H9 (cell line): ENCODE measurements around the gene ZNF774. TPM values are rescaled to one million over a fixed set of nuclear protein-coding genes. Genes with fewer than 3 reads are reported as not detected.

Source experiments
- DNase-seq: peaks from one replicate; pipeline ENCODE4 v3.0.0-alpha.2; 2017
- H2AFZ ChIP-seq: one replicate; pipeline ENCODE4 v1.6.1; 2013; ENCODE audit warnings: mild to moderate bottlenecking, low read length, control low read depth, moderate library complexity
- H2AK5ac ChIP-seq: 2 replicates; pipeline ENCODE4 v1.6.1; 2013; ENCODE audit warnings: low read length, control low read depth, mixed read lengths; ENCODE audit not compliant: insufficient read length
- H2BK120ac ChIP-seq: one replicate; pipeline ENCODE4 v1.6.1; 2013; ENCODE audit warnings: low read depth, mild to moderate bottlenecking, low read length, control low read depth, inconsistent platforms; ENCODE audit not compliant: poor library complexity, severe bottlenecking
- H2BK12ac ChIP-seq: 2 replicates; pipeline ENCODE4 v1.6.1; 2013; ENCODE audit warnings: low read length, control low read depth, mixed read lengths, low read depth; ENCODE audit not compliant: insufficient read length
- H2BK15ac ChIP-seq: 2 replicates; pipeline ENCODE4 v1.6.1; 2013; ENCODE audit warnings: low read depth, low read length, control low read depth
- H2BK20ac ChIP-seq: one replicate; pipeline ENCODE4 v1.6.1; 2013; ENCODE audit warnings: low read depth, mild to moderate bottlenecking, low read length, control low read depth, inconsistent platforms; ENCODE audit not compliant: poor library complexity, severe bottlenecking
- H2BK5ac ChIP-seq: 2 replicates; pipeline ENCODE4 v1.6.1; 2013; ENCODE audit warnings: low read length, control low read depth, mixed read lengths; ENCODE audit not compliant: insufficient read length
- H3K14ac ChIP-seq: 2 replicates; pipeline ENCODE4 v1.6.1; 2013; ENCODE audit warnings: low read length, control low read depth; ENCODE audit not compliant: insufficient read depth
- H3K18ac ChIP-seq: 2 replicates; pipeline ENCODE4 v1.6.1; 2013; ENCODE audit warnings: low read depth, mild to moderate bottlenecking, mixed read lengths, low read length, control low read depth; ENCODE audit not compliant: insufficient read length
- H3K23ac ChIP-seq: 2 replicates; pipeline ENCODE4 v1.6.1; 2013; ENCODE audit warnings: low read length, control low read depth, mixed read lengths, low read depth; ENCODE audit not compliant: insufficient read length
- H3K23me2 ChIP-seq: 2 replicates; pipeline ENCODE4 v1.6.1; 2013; ENCODE audit warnings: low read depth, mild to moderate bottlenecking, mixed read lengths, low read length, control low read depth; ENCODE audit not compliant: insufficient read length, poor library complexity, severe bottlenecking
- H3K27ac ChIP-seq: 2 replicates; pipeline ENCODE4 v1.5.1; 2013; ENCODE audit warnings: low read length, control low read depth, mixed read lengths, low read depth; ENCODE audit not compliant: insufficient read length
- H3K27me3 ChIP-seq: 2 replicates; pipeline ENCODE4 v1.6.1; 2013; ENCODE audit warnings: low read length, control low read depth, inconsistent platforms; ENCODE audit not compliant: insufficient read depth
- H3K4ac ChIP-seq: 2 replicates; pipeline ENCODE4 v1.6.1; 2013; ENCODE audit warnings: low read depth, mild to moderate bottlenecking, control low read depth, inconsistent platforms, low read length, moderate library complexity
- H3K4me1 ChIP-seq: 2 replicates; pipeline ENCODE4 v1.6.1; 2013; ENCODE audit warnings: low read length, control low read depth, inconsistent platforms; ENCODE audit not compliant: insufficient read depth
- H3K4me2 ChIP-seq: 2 replicates; pipeline ENCODE4 v1.6.1; 2013; ENCODE audit warnings: low read length, control low read depth, mixed read lengths; ENCODE audit not compliant: insufficient read length, insufficient read depth
- H3K56ac ChIP-seq: 2 replicates; pipeline ENCODE4 v1.6.1; 2013; ENCODE audit warnings: low read depth, mild to moderate bottlenecking, mixed read lengths, low read length, control low read depth; ENCODE audit not compliant: insufficient read length
- H3K79me1 ChIP-seq: 2 replicates; pipeline ENCODE4 v1.6.1; 2013; ENCODE audit warnings: low read depth, mild to moderate bottlenecking, moderate library complexity, low read length, control low read depth, inconsistent platforms; ENCODE audit not compliant: insufficient read depth, poor library complexity, severe bottlenecking
- H3K79me2 ChIP-seq: 2 replicates; pipeline ENCODE4 v1.6.1; 2013; ENCODE audit warnings: low read length, control low read depth, inconsistent platforms; ENCODE audit not compliant: insufficient read depth
- H3K9ac ChIP-seq: 2 replicates; pipeline ENCODE4 v1.6.1; 2013; ENCODE audit warnings: low read length, control low read depth, mixed read lengths; ENCODE audit not compliant: insufficient read length; ENCODE audit errors: extremely low read depth
- H3K9me3 ChIP-seq: one replicate; pipeline ENCODE4 v1.6.1; 2013; ENCODE audit warnings: low read depth, low read length, inconsistent platforms; ENCODE audit not compliant: control insufficient read depth
- H3T11ph ChIP-seq: one replicate; pipeline ENCODE4 v1.6.1; 2013; ENCODE audit warnings: mild to moderate bottlenecking, low read length, control low read depth, inconsistent platforms
- H4K20me1 ChIP-seq: one replicate; pipeline ENCODE4 v1.6.1; 2013; ENCODE audit not compliant: control insufficient read depth, insufficient read length, insufficient read depth
- H4K5ac ChIP-seq: 2 replicates; pipeline ENCODE4 v1.6.1; 2013; ENCODE audit warnings: low read depth, mild to moderate bottlenecking, mixed read lengths, low read length, control low read depth; ENCODE audit not compliant: insufficient read length
- H4K8ac ChIP-seq: replicated peaks from 2 replicates; pipeline ENCODE4 v1.6.1; 2013; ENCODE audit warnings: low read length, control low read depth, mixed read lengths, low read depth; ENCODE audit not compliant: insufficient read length
- H4K91ac ChIP-seq: 2 replicates; pipeline ENCODE4 v1.6.1; 2013; ENCODE audit warnings: low read depth, mild to moderate bottlenecking, moderate library complexity, mixed read lengths, low read length, control low read depth; ENCODE audit not compliant: insufficient read length
- H3K27ac Mint-ChIP-seq, 3 experiments: 2 replicates in 2 of 3; 3 replicates in 1 of 3; pipeline ENCODE4 v1.8.0; 2020 to 2021; ENCODE audit warnings: mixed read lengths in 3 of 3, mild to moderate bottlenecking in 1 of 3, moderate library complexity in 1 of 3
- H3K27me3 Mint-ChIP-seq: 2 replicates; pipeline ENCODE4 v1.8.0; 2021; ENCODE audit warnings: low read depth, mild to moderate bottlenecking, moderate library complexity, mixed read lengths
- H3K36me3 Mint-ChIP-seq, 3 experiments: 2 replicates in 2 of 3; 3 replicates in 1 of 3; pipeline ENCODE4 v1.8.0; 2020 to 2021; ENCODE audit warnings: low read depth in 3 of 3, mixed read lengths in 3 of 3; ENCODE audit not compliant: insufficient read depth in 1 of 3
- H3K4me1 Mint-ChIP-seq, 2 experiments: 2 replicates each; pipeline ENCODE4 v1.8.0; 2020; ENCODE audit warnings: mixed read lengths in 2 of 2
- H3K4me3 Mint-ChIP-seq, 2 experiments: 2 replicates in 1 of 2; 3 replicates in 1 of 2; pipeline ENCODE4 v1.8.0; 2020 to 2021; ENCODE audit warnings: mild to moderate bottlenecking in 2 of 2, mixed read lengths in 2 of 2, moderate library complexity in 1 of 2
- H3K9me3 Mint-ChIP-seq, 2 experiments: 2 replicates in 1 of 2; 3 replicates in 1 of 2; pipeline ENCODE4 v1.8.0; 2020; ENCODE audit warnings: mild to moderate bottlenecking in 2 of 2, mixed read lengths in 2 of 2, moderate library complexity in 1 of 2
- WGBS: extraction: QIAGEN DNeasy Blood & Tissue Kit; methylation state at CpG from one replicate; pipeline ENCODE4 v1.1.7; 2013; ENCODE audit warnings: missing lambda C conversion rate, low lambda C conversion rate, mixed read lengths; ENCODE audit not compliant: insufficient read length; ENCODE audit errors: extremely low coverage; 5-methylcytosine and 5-hydroxymethylcytosine counted together
- total RNA-seq: library from RNA; stranded (reverse); gene quantifications from 2 replicates; pipeline ENCODE4 v1.2.1, GENCODE V29; 2021
- TF ChIP-seq, protein P1 (sequence below): fragments of 200-600 bp; sonication (generic); conservative IDR thresholded peaks from 3 replicates; pipeline ENCODE4 v1.8.0; 2021; ENCODE audit warnings: antibody characterized with exemption, mild to moderate bottlenecking

The ZNF774 gene
- total RNA-seq, 1 experiment from 2014 or later, result 2.5 TPM

DNA sequence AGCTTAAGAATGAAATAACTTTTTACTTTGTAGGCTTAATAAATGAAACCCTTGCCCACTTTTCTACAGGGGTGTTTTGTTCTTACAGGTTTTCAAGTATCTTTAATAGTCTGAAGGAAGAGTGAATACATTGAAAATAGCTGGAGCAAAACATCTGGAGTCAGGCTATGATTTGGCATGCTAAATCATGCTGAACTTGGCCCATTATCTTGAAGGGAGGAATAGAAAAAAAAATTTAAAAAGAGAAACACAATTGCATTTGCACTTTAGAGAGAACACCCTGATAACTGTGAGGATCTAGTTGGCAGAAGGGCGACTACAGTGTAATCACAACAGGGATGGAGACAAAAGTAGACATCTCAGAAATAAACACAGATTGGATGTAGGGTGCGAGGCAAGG lies 34.1 kb downstream of the ZNF774 start:
- H4K91ac ChIP-seq, result no peak overlapping the region
- no peaks in the 10 kb centered on the region for H4K20me1 ChIP-seq
- H3K27me3 ChIP-seq, result no peaks in the 10 kb centered on the region
- H3K9me3 Mint-ChIP-seq, result no peaks in the 10 kb centered on the region
- H3K27ac Mint-ChIP-seq, result no peak overlapping the region
- H3K18ac ChIP-seq, result no peak overlapping the region
- H4K5ac ChIP-seq, result no peak overlapping the region
- H3K79me2 ChIP-seq, result peaks cover 6% of the 10 kb centered on the region; the same call in 1 of the 2 replicates
- H3K9ac ChIP-seq, result no peak overlapping the region
- peaks cover 3% of the 10 kb centered on the region; the same call in 1 of the 2 replicates for H3K4me1 ChIP-seq
- no peak overlapping the region for H3K4me3 Mint-ChIP-seq
- H3K56ac ChIP-seq, result no peak overlapping the region
- no peak overlapping the region for H4K8ac ChIP-seq
- H3K4me1 Mint-ChIP-seq, result peaks cover 25% of the 10 kb centered on the region in 2 experiments
- no peaks in the 10 kb centered on the region for H3K79me1 ChIP-seq
- no peak overlapping the region for H3T11ph ChIP-seq
- H3K4ac ChIP-seq, result no peak overlapping the region
- WGBS, result no CpG with 5 or more reads among the region's 2 CpGs
- H2AK5ac ChIP-seq, result no peak overlapping the region
- H3K36me3 Mint-ChIP-seq, result peaks cover 2 to 8% (median 7%) of the 10 kb centered on the region in 3 experiments; a peak in 5 of 7 replicates
- H2BK15ac ChIP-seq, result no peak overlapping the region
- no peak overlapping the region for H2BK12ac ChIP-seq
- no peaks in the 10 kb centered on the region for H3K27me3 Mint-ChIP-seq
- no peak overlapping the region for H2BK5ac ChIP-seq
- no peak overlapping the region for H3K27ac ChIP-seq
- no peak overlapping the region for H3K14ac ChIP-seq
- TF ChIP-seq, protein P1, sequence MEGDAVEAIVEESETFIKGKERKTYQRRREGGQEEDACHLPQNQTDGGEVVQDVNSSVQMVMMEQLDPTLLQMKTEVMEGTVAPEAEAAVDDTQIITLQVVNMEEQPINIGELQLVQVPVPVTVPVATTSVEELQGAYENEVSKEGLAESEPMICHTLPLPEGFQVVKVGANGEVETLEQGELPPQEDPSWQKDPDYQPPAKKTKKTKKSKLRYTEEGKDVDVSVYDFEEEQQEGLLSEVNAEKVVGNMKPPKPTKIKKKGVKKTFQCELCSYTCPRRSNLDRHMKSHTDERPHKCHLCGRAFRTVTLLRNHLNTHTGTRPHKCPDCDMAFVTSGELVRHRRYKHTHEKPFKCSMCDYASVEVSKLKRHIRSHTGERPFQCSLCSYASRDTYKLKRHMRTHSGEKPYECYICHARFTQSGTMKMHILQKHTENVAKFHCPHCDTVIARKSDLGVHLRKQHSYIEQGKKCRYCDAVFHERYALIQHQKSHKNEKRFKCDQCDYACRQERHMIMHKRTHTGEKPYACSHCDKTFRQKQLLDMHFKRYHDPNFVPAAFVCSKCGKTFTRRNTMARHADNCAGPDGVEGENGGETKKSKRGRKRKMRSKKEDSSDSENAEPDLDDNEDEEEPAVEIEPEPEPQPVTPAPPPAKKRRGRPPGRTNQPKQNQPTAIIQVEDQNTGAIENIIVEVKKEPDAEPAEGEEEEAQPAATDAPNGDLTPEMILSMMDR, result no peak
- no peak overlapping the region for H2BK20ac ChIP-seq
- H2BK120ac ChIP-seq, result no peak overlapping the region
- H2AFZ ChIP-seq, result no peak overlapping the region
- no peak overlapping the region for H3K4me2 ChIP-seq
- DNase-seq, result no peak
- peaks cover 11% of the 10 kb centered on the region for H3K23me2 ChIP-seq
- H3K9me3 ChIP-seq, result no peaks in the 10 kb centered on the region
- no peak overlapping the region for H3K23ac ChIP-seq
